ENCODE data around the gene SCT.

SCT gene

GRCh38 chr11:629237-629583 is 2.2 kb upstream of the SCT start:
- H3K4me3 ChIP-seq (replicated peaks; ENCODE audit: insufficient read depth, low read length), result no peak overlapping the region
- no peaks in the 10 kb centered on the region for H3K27me3 ChIP-seq (ENCODE audit: insufficient read depth, poor library complexity, severe bottlenecking)
- no peak for TF ChIP-seq REST (IDR thresholded peaks at IDR 0.05; ENCODE audit: insufficient replicate concordance, low read depth)
- no peak for TF ChIP-seq POLR2AphosphoS5 (IDR thresholded peaks at IDR 0.05; ENCODE audit: low read depth)
- no peak for TF ChIP-seq SPI1 (IDR thresholded peaks at IDR 0.05; ENCODE audit: borderline replicate concordance, low read depth)
- TF ChIP-seq CTCF (IDR thresholded peaks at IDR 0.05; ENCODE audit: insufficient read depth, low read length), result no peak
- TF ChIP-seq GABPA (IDR thresholded peaks at IDR 0.05; ENCODE audit: low read depth), result no peak
- no peak for DNase-seq (ENCODE audit: low read depth in 1 of 2, low spot score in 1 of 2)
- no peak overlapping the region for H3K27ac ChIP-seq (replicated peaks)

DNA sequence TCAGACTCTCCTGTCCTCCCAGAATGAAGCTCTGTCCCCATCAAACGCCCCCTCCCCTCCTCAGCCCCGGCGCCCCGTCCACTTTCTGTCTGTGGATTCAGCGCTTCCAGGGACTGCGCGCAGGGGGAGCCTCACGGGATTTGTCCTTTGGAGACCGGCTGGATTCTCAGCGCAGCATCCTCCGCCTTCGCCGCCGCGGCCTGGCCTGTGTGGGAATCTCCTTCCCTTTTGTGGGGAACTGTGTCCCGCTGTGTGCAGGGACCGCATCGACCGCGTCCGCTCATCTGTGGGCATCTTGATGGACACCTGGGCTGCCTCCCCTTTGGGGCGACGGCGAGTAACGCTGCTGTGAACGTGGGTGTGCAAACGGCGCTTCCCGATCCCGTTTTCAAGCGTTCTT is 1.1 kb upstream of the SCT start:
- H3K4me3 ChIP-seq (replicated peaks; ENCODE audit: insufficient read depth, low read length), result no peak overlapping the region
- no peaks in the 10 kb centered on the region for H3K27me3 ChIP-seq (ENCODE audit: insufficient read depth, poor library complexity, severe bottlenecking)
- no peak overlapping the region for H3K27ac ChIP-seq (replicated peaks)
- TF ChIP-seq POLR2AphosphoS5 (IDR thresholded peaks at IDR 0.05; ENCODE audit: low read depth), result no peak
- TF ChIP-seq SPI1 (IDR thresholded peaks at IDR 0.05; ENCODE audit: borderline replicate concordance, low read depth), result no peak
- TF ChIP-seq CTCF (IDR thresholded peaks at IDR 0.05; ENCODE audit: insufficient read depth, low read length), result no peak
- no peak for TF ChIP-seq GABPA (IDR thresholded peaks at IDR 0.05; ENCODE audit: low read depth)
- TF ChIP-seq REST (IDR thresholded peaks at IDR 0.05; ENCODE audit: insufficient replicate concordance, low read depth), result no peak
- DNase-seq (ENCODE audit: low read depth in 1 of 2, low spot score in 1 of 2), result no peak

DNA sequence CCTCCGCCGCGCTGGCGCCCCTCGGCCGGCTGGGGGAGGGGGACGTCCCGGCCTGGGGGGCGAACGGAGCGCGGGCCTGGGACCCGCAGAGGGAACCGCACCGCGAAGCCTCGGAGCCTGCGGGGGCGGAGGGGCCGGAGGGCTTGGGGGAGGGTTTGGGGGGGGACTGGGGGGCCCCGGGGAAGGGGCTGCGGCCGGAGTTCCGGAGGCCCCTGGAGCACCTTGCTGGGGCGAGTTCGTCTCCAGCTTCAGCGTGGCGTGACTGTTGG is 261 bp upstream of the SCT start:
- no peak for TF ChIP-seq SPI1 (IDR thresholded peaks at IDR 0.05; ENCODE audit: borderline replicate concordance, low read depth)
- TF ChIP-seq REST (IDR thresholded peaks at IDR 0.05; ENCODE audit: insufficient replicate concordance, low read depth), result no peak
- TF ChIP-seq POLR2AphosphoS5 (IDR thresholded peaks at IDR 0.05; ENCODE audit: low read depth), result no peak
- no peak for TF ChIP-seq CTCF (IDR thresholded peaks at IDR 0.05; ENCODE audit: insufficient read depth, low read length)
- no peak for TF ChIP-seq GABPA (IDR thresholded peaks at IDR 0.05; ENCODE audit: low read depth)
- Histone ChIP-seq H3K4me3 (replicated peaks; ENCODE audit: insufficient read depth, low read length) (no peak overlapping the region), H3K27me3 (ENCODE audit: insufficient read depth, poor library complexity, severe bottlenecking) (no peaks in the 10 kb centered on the region), H3K27ac (replicated peaks) (no peak overlapping the region)
- no peak for DNase-seq (ENCODE audit: low read depth in 1 of 2, low spot score in 1 of 2)
